ENCODE measurements around the gene SDF2L1.
"Not testable (repeated sequence)": the region's sequence is repeated elsewhere in the genome, so short reads cannot be mapped to it uniquely, and the experiment has no call there.

Gene SDF2L1

DNA sequence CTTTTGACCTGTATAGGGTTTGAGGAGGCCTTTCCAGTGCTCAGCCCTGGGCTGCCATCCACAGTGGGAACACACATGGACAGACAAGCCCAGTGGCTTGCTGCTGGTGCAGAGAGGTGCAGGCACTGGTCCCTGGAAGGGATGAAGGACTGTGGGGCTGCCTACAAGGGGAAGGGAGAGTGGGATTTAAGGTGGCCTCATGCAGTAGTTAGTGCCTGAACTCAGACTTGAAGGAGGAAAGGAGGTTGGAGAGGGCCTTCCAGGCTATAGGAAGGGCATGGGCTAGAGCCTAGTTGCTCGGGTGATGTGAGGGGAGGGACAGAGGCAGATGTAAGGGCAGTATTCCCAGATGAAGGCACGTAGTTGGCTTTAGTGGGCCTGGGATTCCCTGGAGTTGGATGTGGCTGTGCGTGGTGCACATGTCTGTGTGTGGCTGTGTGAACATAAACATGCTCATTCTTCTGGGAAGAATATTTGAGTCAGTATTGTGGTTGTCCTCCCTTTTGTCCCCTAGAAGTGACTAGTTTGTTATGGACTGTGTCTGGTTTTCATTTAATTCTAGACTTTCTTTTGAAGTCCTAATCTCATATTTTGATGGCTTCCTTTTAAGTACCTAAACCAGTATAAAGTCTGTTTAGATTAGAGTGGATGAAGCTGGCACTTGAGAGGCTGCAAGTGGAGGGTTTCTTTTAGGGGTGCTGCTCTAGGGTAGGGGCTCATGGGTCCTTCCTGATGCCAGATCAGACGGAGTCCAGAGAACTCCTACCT, 30.7 kb upstream of the SDF2L1 start:
- Mint-ChIP-seq H3K27ac (peak overlapping the region; percentile 9), H3K9me3 (no peaks in the 10 kb centered on the region), H3K36me3 (peaks cover 11% of the 10 kb centered on the region)

DNA sequence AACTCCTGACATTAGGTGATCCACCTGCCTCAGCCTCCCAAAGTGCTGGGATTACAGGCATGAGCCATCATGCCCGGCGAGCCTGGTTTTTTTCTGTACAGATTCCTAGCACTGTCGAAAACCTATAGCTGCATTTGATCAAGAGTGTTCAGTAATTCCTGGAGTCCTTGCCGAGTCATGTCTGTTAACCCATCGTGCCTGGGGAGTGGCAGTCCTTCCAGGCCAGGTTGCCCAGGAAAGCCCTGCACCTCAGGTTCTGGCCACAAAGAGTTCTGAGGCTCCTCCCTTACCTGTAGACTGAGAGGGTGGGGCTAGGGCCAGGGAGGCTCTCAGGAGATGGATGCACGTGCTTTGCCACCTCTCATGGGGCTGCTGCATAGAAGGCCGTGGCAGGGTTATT, 29.2 kb upstream of the SDF2L1 start:
- Mint-ChIP-seq H3K27ac (no peak overlapping the region), H3K4me1 (peaks cover 20% of the 10 kb centered on the region), H3K36me3 (peaks cover 11% of the 10 kb centered on the region), H3K9me3 (no peaks in the 10 kb centered on the region), H3K4me3 (no peak overlapping the region), H3K27me3 (no peaks in the 10 kb centered on the region)
- DNase-seq (ENCODE audit: low spot score in 2 of 2) (no peak), ATAC-seq (ENCODE audit: low read depth) (no peak)

More for the DNA sequence above, 30.7 kb upstream of the SDF2L1 start:
- ATAC-seq (ENCODE audit: low read depth): no peak
- H3K4me1 Mint-ChIP-seq: peaks cover 23% of the 10 kb centered on the region
- DNase-seq (ENCODE audit: low spot score in 2 of 2): no peak
- no peak overlapping the region for H3K4me3 Mint-ChIP-seq
- no peaks in the 10 kb centered on the region for H3K27me3 Mint-ChIP-seq

DNA sequence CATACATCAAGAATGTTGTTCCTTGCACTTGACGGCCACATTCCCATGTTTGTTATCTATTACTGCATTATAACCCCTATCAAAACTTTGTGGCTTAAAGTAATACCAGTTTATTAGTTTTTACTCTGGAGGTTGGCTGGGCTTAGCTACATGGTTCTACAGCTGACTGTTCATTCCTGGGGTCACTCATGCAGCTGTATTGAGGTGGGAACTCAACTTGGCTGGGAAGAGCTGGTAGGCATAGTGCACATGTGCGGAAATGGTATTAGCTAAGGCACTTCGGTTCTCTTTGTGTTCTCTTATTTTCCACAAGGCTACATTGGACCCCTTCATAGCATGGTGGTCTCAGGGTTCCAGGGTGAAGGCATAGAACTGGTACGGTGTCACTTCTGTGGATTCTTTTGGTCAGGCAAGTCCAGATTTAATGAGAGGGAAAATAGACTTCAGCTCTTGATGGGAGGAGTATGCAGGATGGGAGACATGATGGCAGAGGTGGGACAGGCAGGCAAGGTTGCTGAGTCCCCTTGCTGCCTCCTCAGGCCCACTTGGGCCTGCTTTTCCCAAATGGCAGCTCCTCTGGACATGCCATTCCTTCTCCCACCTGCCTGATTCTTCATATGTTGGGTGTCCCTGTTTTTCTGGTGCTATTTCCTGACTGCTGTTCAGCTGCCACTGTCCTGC, 28.4 kb upstream of the SDF2L1 start:
- no peak for DNase-seq (ENCODE audit: low spot score in 2 of 2)
- H3K36me3 Mint-ChIP-seq: peaks cover 11% of the 10 kb centered on the region
- no peaks in the 10 kb centered on the region for H3K27me3 Mint-ChIP-seq
- H3K27ac Mint-ChIP-seq: no peak overlapping the region
- H3K4me1 Mint-ChIP-seq: peaks cover 20% of the 10 kb centered on the region
- no peak for ATAC-seq (ENCODE audit: low read depth)
- no peak overlapping the region for H3K4me3 Mint-ChIP-seq
- H3K9me3 Mint-ChIP-seq: no peaks in the 10 kb centered on the region

DNA sequence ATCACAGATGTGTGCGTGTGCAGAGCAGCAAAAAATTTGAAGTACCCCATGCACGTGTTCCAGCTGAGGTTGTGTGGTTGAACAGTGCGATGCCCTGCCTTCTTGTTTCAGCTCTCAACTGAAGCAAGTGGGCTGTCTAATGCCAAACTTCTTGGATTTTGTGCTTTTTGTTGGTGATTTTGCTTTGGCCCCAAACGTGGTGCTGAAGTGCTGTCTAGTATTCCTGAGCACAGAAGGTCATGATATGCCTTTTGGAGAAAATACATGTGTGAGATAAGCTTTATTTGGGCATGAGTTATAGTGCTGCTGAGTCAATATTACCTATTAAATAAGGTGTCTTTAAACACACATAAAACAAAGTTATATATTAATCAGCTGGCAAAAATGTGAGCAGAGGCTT, 26.4 kb upstream of the SDF2L1 start:
- no peak overlapping the region for H3K4me3 Mint-ChIP-seq
- DNase-seq (ENCODE audit: low spot score in 2 of 2) (no peak), ATAC-seq (ENCODE audit: low read depth) (no peak)
- no peaks in the 10 kb centered on the region for H3K9me3 Mint-ChIP-seq
- H3K4me1 Mint-ChIP-seq: peaks cover 26% of the 10 kb centered on the region
- H3K36me3 Mint-ChIP-seq: peaks cover 9% of the 10 kb centered on the region
- no peak overlapping the region for H3K27ac Mint-ChIP-seq
- no peaks in the 10 kb centered on the region for H3K27me3 Mint-ChIP-seq

DNA sequence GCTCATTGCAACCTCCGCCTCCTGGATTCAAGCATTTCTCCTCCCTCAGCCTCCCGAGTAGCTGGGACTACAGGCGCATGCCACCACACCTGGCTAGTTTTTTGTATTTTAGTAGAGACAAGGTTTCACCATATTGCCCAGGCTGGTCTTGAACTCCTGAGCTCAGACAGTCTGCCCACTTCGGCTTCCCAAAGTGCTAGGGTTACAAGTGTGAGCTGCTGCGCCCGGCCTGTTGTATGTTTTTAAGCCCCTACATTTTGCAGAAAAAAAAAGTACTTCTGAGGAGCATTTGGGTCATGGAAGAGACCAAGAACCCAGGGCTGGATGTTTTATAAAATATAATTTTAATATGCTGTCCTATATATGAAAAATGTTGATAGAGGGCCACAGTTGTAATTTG, 24.8 kb upstream of the SDF2L1 start:
- H3K27ac Mint-ChIP-seq; H3K36me3 Mint-ChIP-seq; ATAC-seq (ENCODE audit: low read depth); DNase-seq (ENCODE audit: low spot score in 2 of 2); H3K9me3 Mint-ChIP-seq; H3K27me3 Mint-ChIP-seq; H3K4me3 Mint-ChIP-seq: not testable (repeated sequence)
- peaks cover 24% of the 10 kb centered on the region for H3K4me1 Mint-ChIP-seq

DNA sequence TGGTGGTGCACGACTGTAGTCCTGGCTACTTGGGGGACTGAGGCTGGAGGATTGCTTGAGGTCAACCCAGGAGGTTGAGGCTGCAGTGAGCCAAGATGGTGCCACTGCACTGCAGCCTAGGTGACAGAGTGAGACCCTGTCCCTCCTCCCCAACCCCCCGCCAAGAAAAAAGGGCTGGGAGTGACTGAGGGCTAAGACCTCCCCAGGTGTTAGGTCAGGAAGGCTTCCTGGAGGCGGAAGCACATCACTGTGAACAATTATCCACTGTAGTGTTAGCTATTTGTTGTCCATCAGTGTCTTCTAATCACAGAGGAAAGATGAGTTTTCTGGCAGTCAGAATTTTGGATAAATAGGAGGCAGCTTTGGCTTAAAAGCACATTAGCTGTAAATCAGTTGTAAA, 21.1 kb upstream of the SDF2L1 start:
- Mint-ChIP-seq H3K4me1 (peaks cover 19% of the 10 kb centered on the region), H3K27me3 (no peaks in the 10 kb centered on the region), H3K36me3 (peaks cover 4% of the 10 kb centered on the region), H3K9me3 (no peaks in the 10 kb centered on the region), H3K4me3 (no peak overlapping the region), H3K27ac (no peak overlapping the region)
- ATAC-seq (ENCODE audit: low read depth): no peak
- no peak for DNase-seq (ENCODE audit: low spot score in 2 of 2)

DNA sequence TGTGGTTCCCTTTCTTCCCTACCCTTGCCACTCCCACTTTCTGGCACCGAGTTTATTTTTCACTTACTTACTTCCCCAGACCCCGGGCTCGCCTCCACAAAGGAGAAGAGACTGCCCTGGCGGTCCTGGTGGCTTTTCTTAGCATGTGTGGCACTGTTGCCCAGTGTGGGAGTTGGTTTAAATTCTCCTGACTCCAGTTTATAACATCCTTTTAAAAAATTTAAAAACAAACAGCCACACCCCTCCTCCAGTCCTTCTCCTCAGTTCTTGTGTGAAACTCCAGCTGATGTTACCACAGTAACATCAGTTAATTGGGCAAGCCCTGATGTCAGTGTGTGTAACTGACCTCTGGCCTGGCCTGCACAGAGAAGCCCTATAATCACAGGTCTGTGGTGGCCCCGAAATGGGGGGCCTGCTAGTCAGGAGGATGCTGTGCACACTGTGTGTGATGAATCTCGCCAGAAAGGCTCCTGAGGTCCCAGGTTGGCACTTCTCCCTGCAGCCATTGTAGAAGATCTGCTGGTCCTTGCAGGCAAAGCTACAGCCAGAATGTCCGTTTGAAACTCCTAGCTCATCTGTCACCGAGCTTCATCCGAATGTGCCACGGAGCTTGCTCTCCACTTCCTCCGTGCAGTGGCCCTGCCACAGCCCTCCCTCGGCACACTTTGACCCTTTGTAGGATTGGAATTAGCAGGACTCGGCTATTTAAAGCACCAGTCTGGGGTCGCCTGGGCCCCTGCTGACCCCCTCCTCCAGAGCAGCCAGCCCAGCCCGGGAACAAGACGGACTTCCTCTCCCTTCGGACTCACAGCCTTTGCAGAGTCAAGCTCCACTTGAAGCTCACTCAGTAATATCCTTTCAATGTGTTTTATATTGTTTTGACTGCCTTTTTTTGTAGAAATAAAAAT, 19.8 kb upstream of the SDF2L1 start:
- Mint-ChIP-seq H3K27me3 (no peaks in the 10 kb centered on the region), H3K4me1 (peaks cover 21% of the 10 kb centered on the region), H3K4me3 (no peak overlapping the region), H3K36me3 (peaks cover 6% of the 10 kb centered on the region), H3K9me3 (no peaks in the 10 kb centered on the region), H3K27ac (no peak overlapping the region)
- no peak for DNase-seq (ENCODE audit: low spot score in 2 of 2)
- no peak for ATAC-seq (ENCODE audit: low read depth)

DNA sequence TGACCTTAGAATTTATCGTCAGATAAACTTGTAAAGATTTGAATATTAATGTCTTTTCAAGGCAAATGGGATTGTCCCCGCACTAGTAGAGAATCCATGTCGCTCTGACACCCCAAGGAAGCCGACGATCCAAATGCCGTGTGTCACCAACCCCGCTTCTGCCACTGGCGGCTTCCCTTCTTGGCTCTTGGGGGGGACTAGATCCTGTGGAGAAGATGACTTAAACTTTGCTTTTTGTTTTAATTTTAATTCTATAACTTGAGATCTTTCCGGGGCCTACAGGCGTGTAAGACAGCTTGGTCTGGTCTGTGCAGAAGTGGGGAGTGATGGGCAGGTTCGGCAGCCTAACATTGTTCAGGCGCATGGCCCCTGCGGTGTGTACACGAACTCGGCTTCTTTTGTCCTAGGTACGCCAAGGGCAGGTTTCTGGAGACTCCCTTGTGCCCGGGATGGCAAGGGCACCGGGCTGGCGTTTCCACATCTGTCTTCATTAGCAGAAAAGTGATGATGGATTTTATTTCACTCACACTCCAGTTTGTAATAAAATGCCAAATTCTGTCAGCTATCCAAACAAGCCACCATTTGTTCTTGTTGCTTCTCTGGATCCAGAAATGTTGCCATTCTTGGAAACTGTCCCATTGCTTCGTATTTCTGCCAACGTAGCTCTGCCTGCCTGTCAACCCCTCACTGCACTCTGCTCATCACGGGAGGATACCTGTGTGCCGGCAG, 19.0 kb upstream of the SDF2L1 start:
- ATAC-seq (ENCODE audit: low read depth) (no peak), DNase-seq (ENCODE audit: low spot score in 2 of 2) (no peak)
- Mint-ChIP-seq H3K4me3 (no peak overlapping the region), H3K27me3 (no peaks in the 10 kb centered on the region), H3K36me3 (peaks cover 7% of the 10 kb centered on the region), H3K27ac (no peak overlapping the region), H3K9me3 (no peaks in the 10 kb centered on the region), H3K4me1 (peaks cover 22% of the 10 kb centered on the region)

DNA sequence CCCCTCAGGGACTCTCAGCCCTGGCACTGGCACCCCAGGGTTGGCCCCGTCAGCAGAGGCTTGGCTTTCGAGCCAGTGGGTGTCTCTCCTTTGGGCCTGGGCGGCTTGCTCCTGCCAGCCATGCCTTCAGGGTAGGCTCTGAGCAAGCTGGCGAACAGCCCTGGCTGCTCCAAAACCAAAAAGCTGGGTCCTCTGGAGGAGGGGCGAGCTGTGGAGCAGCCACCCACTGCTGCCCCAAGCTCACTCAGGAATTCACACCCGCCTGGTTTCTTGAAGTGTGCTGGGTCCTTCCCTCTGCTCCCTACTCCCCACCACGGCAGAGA, 18.5 kb upstream of the SDF2L1 start:
- Mint-ChIP-seq H3K27me3 (no peaks in the 10 kb centered on the region), H3K27ac (no peak overlapping the region), H3K4me3 (no peak overlapping the region), H3K36me3 (peaks cover 10% of the 10 kb centered on the region), H3K9me3 (no peaks in the 10 kb centered on the region), H3K4me1 (peaks cover 26% of the 10 kb centered on the region)
- no peak for ATAC-seq (ENCODE audit: low read depth)
- DNase-seq (ENCODE audit: low spot score in 2 of 2): no peak

DNA sequence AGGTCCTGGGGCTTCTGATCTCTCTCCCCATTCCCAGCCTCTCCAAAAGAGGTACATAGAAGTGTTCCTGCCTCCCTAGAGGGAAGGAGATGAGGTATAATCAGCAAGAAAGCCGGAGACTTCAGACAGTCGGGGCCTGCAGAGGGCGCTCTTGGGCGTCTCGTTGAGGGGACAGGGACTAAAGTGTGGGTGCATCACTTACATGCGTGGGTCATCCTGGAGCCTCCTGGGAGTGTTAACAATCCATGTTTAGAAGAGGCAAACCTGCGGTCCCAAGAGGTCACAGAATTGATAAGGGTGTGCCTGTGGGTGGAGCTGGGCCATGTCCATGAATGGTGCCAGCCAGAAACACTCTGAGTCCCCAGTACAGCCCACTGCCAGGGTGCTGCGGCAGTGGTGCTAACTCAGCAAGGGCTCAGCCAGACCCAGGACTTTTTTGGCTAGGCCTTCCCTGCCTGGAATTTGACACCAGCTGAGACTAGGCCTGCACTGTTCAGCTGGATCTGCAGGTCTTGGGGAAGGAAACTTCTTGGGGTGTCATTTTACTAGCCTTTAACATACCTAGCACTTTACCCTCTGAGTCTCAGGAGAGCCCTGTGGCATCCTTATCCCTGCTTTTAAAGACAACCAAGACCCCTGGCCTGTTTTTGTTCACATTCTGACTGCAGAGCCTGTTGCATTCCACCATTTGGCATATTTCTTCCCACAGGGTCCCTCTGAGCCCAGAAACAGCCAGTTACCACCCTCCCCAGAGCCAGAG, 17.8 kb upstream of the SDF2L1 start:
- no peak for ATAC-seq (ENCODE audit: low read depth)
- Mint-ChIP-seq H3K27ac (no peak overlapping the region), H3K4me1 (peaks cover 26% of the 10 kb centered on the region), H3K27me3 (no peaks in the 10 kb centered on the region), H3K4me3 (no peak overlapping the region), H3K9me3 (no peaks in the 10 kb centered on the region), H3K36me3 (peaks cover 13% of the 10 kb centered on the region)
- no peak for DNase-seq (ENCODE audit: low spot score in 2 of 2)

DNA sequence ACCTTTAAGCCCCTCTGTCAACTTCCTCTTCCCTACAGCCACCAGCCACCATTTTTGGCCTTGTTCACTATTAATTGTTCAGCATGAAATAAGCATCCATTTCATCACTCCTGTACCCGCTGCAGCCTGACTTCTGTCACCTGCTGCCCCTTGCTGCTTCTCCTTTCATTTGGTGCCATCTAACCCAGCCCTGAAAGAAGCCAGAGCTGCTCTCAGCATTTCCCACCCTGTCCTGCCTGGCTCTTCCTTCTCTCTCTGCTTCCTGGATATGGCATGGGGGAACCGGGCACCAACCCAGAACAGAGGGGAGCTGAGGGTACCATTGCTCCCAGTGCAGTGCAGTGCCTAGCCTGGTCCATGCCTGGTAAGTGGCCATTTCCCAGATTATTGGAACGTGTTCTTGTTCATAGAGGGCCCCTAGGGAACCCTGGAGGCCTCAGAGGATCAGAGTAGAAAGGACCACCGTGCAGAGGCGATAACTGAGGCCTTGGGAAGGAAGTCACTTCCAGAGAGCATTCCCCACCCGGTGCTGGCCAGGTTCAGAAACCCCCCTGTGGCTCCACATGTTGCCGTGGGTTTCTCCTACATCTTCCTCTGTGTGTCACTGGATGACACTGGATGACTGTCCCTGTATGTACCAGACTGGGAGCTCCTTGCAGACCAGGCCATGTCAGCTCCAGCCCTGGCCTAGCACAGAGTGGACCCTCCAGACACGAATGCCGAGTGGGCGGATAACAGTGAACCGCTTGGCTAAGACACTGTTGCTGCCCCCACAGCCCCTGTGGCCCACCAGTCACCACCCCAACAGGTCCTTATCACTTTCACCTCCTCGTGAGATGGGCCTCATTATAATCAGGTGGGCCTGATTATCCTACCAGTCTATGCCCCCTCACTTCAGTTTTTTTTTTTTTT, 17.0 kb upstream of the SDF2L1 start:
- no peak for ATAC-seq (ENCODE audit: low read depth)
- H3K36me3 Mint-ChIP-seq: peaks cover 13% of the 10 kb centered on the region
- H3K27me3 Mint-ChIP-seq: no peaks in the 10 kb centered on the region
- H3K4me1 Mint-ChIP-seq: peaks cover 24% of the 10 kb centered on the region
- no peak overlapping the region for H3K4me3 Mint-ChIP-seq
- DNase-seq (ENCODE audit: low spot score in 2 of 2): no peak
- H3K27ac Mint-ChIP-seq: no peak overlapping the region
- no peaks in the 10 kb centered on the region for H3K9me3 Mint-ChIP-seq

DNA sequence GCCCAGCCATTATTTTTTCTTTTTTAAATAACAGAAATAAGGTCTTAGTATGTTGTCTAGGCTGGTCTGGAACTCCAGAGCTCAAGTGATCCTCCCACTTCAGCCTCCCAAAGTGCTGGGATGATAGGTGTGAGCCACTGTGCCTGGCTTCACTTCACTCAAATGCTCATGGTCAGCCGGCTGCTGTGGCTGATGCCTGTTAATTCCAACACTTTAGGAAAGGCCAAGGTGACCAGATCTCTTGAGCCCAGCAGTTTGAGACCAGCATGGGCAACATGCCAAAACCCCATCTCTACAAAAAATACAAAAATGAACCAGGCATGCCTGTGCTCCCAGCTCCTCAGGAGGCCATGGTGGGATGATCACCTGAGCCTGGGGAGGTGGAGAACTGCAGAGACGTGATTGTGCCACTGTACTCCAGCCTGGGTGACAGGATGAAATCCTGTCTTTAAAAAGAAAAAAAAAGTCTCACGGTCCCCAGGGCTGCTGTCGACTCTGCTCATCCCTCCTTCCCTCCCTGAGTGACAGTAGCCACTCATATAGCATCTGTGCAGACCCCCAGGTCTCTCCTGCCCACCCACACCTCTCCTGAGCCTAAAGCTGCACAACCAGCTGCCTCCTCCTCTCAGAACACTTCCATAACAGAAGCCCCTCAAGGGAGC, 15.9 kb upstream of the SDF2L1 start:
- Mint-ChIP-seq H3K36me3 (peaks cover 13% of the 10 kb centered on the region), H3K27me3 (no peaks in the 10 kb centered on the region), H3K9me3 (no peaks in the 10 kb centered on the region), H3K27ac (peak overlapping the region; percentile 53), H3K4me3 (no peak overlapping the region), H3K4me1 (peaks cover 25% of the 10 kb centered on the region)
- DNase-seq (ENCODE audit: low spot score in 2 of 2): no peak
- ATAC-seq (ENCODE audit: low read depth): no peak

Data from memory B cell (primary cell).